Liver (tissue), 9 donors: ENCODE data around the gene PCAT6. TPM values are rescaled to one million over a fixed set of nuclear protein-coding genes. Genes with fewer than 3 reads are reported as not detected.

Source experiments
- DNase-seq: peaks from one replicate; pipeline ENCODE4 v3.0.0-alpha.2; 2017; ENCODE audit warnings: low spot score
- H3K27ac ChIP-seq, 2 donors: one replicate each; pipeline ENCODE4 v1.7.0; 2013; ENCODE audit warnings: inconsistent platforms in 2 of 2, low read length in 2 of 2, control low read depth in 1 of 2, low read depth in 1 of 2, mild to moderate bottlenecking in 1 of 2
- H3K27me3 ChIP-seq, 4 donors: one replicate each; pipeline versions ENCODE4 v1.6.1 to v1.7.0; 2013; ENCODE audit warnings: low read length in 3 of 4, inconsistent platforms in 1 of 4, mild to moderate bottlenecking in 1 of 4, moderate library complexity in 1 of 4; ENCODE audit not compliant: control insufficient read depth in 4 of 4, insufficient read depth in 4 of 4
- H3K36me3 ChIP-seq, 4 donors: one replicate each; pipeline versions ENCODE4 v1.6.1 to v1.7.0; 2013; ENCODE audit warnings: low read length in 3 of 4, mild to moderate bottlenecking in 3 of 4, low read depth in 1 of 4, moderate library complexity in 1 of 4; ENCODE audit not compliant: control insufficient read depth in 4 of 4, insufficient read depth in 3 of 4
- H3K4me1 ChIP-seq, 4 donors: one replicate each; pipeline versions ENCODE4 v1.6.1 to v1.7.0; 2013; ENCODE audit warnings: low read length in 3 of 4, mild to moderate bottlenecking in 3 of 4, moderate library complexity in 1 of 4; ENCODE audit not compliant: control insufficient read depth in 4 of 4, insufficient read depth in 4 of 4
- H3K4me3 ChIP-seq, 3 donors: one replicate each; pipeline versions ENCODE4 v1.6.1 to v1.7.0; 2013; ENCODE audit warnings: low read length in 3 of 3, control low read depth in 1 of 3, low read depth in 1 of 3, mild to moderate bottlenecking in 1 of 3
- H3K9ac ChIP-seq, 2 donors: one replicate each; pipeline ENCODE4 v1.7.0; 2013; ENCODE audit warnings: low read length in 2 of 2, mild to moderate bottlenecking in 2 of 2, moderate library complexity in 2 of 2, control low read depth in 1 of 2, low read depth in 1 of 2
- H3K9me3 ChIP-seq, 4 donors: one replicate each; pipeline versions ENCODE4 v1.6.1 to v1.7.0; 2013; ENCODE audit warnings: low read length in 3 of 4; ENCODE audit not compliant: control insufficient read depth in 4 of 4
- ATF3 ChIP-seq: IDR thresholded peaks from 2 replicates; pipeline ENCODE4 v1.6.1; 2016; ENCODE audit warnings: antibody characterized with exemption
- CTCF ChIP-seq: fragments of 150-350 bp; IDR thresholded peaks from 2 replicates; pipeline ENCODE4 v1.5.1; 2017; ENCODE audit warnings: improper control_type of control experiment, low read depth, low read length; ENCODE audit not compliant: missing input control
- EGR1 ChIP-seq, 2 donors: IDR thresholded peaks; 2 replicates each; pipeline ENCODE4 v1.6.1; 2016 to 2018; ENCODE audit warnings: antibody characterized with exemption in 2 of 2, low read depth in 2 of 2
- FOXA1 ChIP-seq: IDR thresholded peaks from 2 replicates; pipeline ENCODE4 v1.6.1; 2016; ENCODE audit warnings: antibody characterized with exemption
- FOXA2 ChIP-seq: IDR thresholded peaks from 2 replicates; pipeline ENCODE4 v1.6.1; 2016; ENCODE audit warnings: antibody characterized with exemption
- GABPA ChIP-seq, 2 donors: IDR thresholded peaks in 1 of 2; conservative IDR thresholded peaks in 1 of 2; 2 replicates each; pipeline ENCODE4 v1.6.1; 2016; ENCODE audit warnings: antibody characterized with exemption in 2 of 2, mild to moderate bottlenecking in 1 of 2, moderate library complexity in 1 of 2
- HNF4A ChIP-seq, 2 donors: conservative IDR thresholded peaks; 2 replicates each; pipeline ENCODE4 v1.6.1; 2016; ENCODE audit warnings: antibody characterized with exemption in 2 of 2, mild to moderate bottlenecking in 2 of 2
- HNF4G ChIP-seq: IDR thresholded peaks from 2 replicates; pipeline ENCODE4 v1.6.1; 2016; ENCODE audit warnings: antibody characterized with exemption
- JUND ChIP-seq, 2 donors: IDR thresholded peaks; 2 replicates each; pipeline ENCODE4 v1.6.1; 2016; ENCODE audit warnings: antibody characterized with exemption in 2 of 2
- MAX ChIP-seq: IDR thresholded peaks from 2 replicates; pipeline ENCODE4 v1.6.1; 2016; ENCODE audit warnings: antibody characterized with exemption
- NR2F2 ChIP-seq: IDR thresholded peaks from 2 replicates; pipeline ENCODE4 v1.6.1; 2016; ENCODE audit warnings: antibody characterized with exemption
- RAD21 ChIP-seq, 2 donors: IDR thresholded peaks; 2 replicates each; pipeline ENCODE4 v1.6.1; 2016; ENCODE audit warnings: antibody characterized with exemption in 2 of 2, mild to moderate bottlenecking in 2 of 2
- REST ChIP-seq: IDR thresholded peaks from 2 replicates; pipeline ENCODE4 v1.6.1; 2016; ENCODE audit warnings: antibody characterized with exemption, mild to moderate bottlenecking
- RXRA ChIP-seq, 2 donors: IDR thresholded peaks; 2 replicates each; pipeline ENCODE4 v1.6.1; 2017 to 2018; ENCODE audit warnings: antibody characterized with exemption in 2 of 2, mild to moderate bottlenecking in 1 of 2
- SP1 ChIP-seq: IDR thresholded peaks from 2 replicates; pipeline ENCODE4 v1.6.1; 2018; ENCODE audit warnings: antibody characterized with exemption, mild to moderate bottlenecking
- TAF1 ChIP-seq: conservative IDR thresholded peaks from 2 replicates; pipeline ENCODE4 v1.6.1; 2016; ENCODE audit warnings: antibody characterized with exemption, mild to moderate bottlenecking
- YY1 ChIP-seq: IDR thresholded peaks from 2 replicates; pipeline ENCODE4 v1.6.1; 2016; ENCODE audit warnings: antibody characterized with exemption, mild to moderate bottlenecking
- ZBTB33 ChIP-seq: IDR thresholded peaks from 2 replicates; pipeline ENCODE4 v1.6.1; 2016; ENCODE audit warnings: antibody characterized with exemption
- WGBS: extraction: QIAGEN DNeasy Blood & Tissue Kit; methylation state at CpG from one replicate; pipeline ENCODE4 v1.1.7; 2013; 5-methylcytosine and 5-hydroxymethylcytosine counted together
- polyA plus RNA-seq, 2 donors: library from polyadenylated mRNA; stranded (reverse) in 1 of 2; unstranded in 1 of 2; fragments of 200-250 nt in 1 of 2; fragments of >200 nt in 1 of 2; fragmentation: Nextera tagmentation in 1 of 2; extraction: Ambion mirVana in 1 of 2; gene quantifications; one replicate each; pipeline versions ENCODE4 v1.2.1 to v1.2.3, GENCODE V29; 2013 to 2015
- total RNA-seq, 2 donors: library from RNA; depleted of rRNA; stranded (reverse); fragments of >200 nt; gene quantifications; one replicate each; pipeline ENCODE4 v1.2.3, GENCODE V29; 2014
- donor health status: healthy.
- donor health status: healthy.
- donor health status: healthy.
- donor health status: healthy.
- donor health status: healthy.

Gene PCAT6
- total and polyA plus RNA-seq, 4 donors, result 0.23 to 1.2 TPM; not detected in 2

GRCh38 chr1:202835548-202836072 is 24.9 kb downstream of the PCAT6 start:
- Histone ChIP-seq H3K27ac (no peak overlapping the region), H3K4me3 (no peak overlapping the region), H3K36me3 (no peaks in the 10 kb centered on the region), H3K9ac (no peak overlapping the region), H3K9me3 (no peaks in the 10 kb centered on the region), H3K27me3 (no peaks in the 10 kb centered on the region), H3K4me1 (no peaks in the 10 kb centered on the region)
- 56% methylated on average over 3 of the region's 3 CpGs for WGBS
- DNase-seq, result no peak
- TF ChIP-seq RAD21 (IDR thresholded peaks at IDR 0.05), result no peak

- DNase-seq, result no peak
- Histone ChIP-seq H3K4me3 (no peak overlapping the region), H3K27me3 (no peaks in the 10 kb centered on the region), H3K4me1 (no peaks in the 10 kb centered on the region), H3K9me3 (no peaks in the 10 kb centered on the region), H3K9ac (no peak overlapping the region), H3K36me3 (no peaks in the 10 kb centered on the region), H3K27ac (no peak overlapping the region)
- TF ChIP-seq REST (no peak), MAX (no peak), HNF4A (conservative IDR thresholded peaks at IDR 0.05) (no peak), HNF4G (no peak), YY1 (no peak), RAD21 (IDR thresholded peaks at IDR 0.05) (no peak), GABPA (IDR thresholded peaks at IDR 0.05 in 1 of 2, conservative IDR thresholded peaks at IDR 0.05 in 1 of 2) (no peak), TAF1 (no peak), JUND (IDR thresholded peaks at IDR 0.05) (no peak), ATF3 (no peak), ZBTB33 (no peak), RXRA (IDR thresholded peaks at IDR 0.05) (no peak), FOXA1 (no peak), EGR1 (IDR thresholded peaks at IDR 0.05; ENCODE audit: low read depth in 2 of 2) (no peak), SP1 (no peak), CTCF (no peak), NR2F2 (no peak), FOXA2 (no peak)
- 72% methylated on average over 5 of the region's 5 CpGs for WGBS
These were observed 26.1 kb downstream of the PCAT6 start for GRCh38 chr1:202836623-202837403.
